GM12878 (cell line): ENCODE measurements around the gene RGP1. TPM values are rescaled to one million over a fixed set of nuclear protein-coding genes. Genes with fewer than 3 reads are reported as not detected.

Source experiments
- ATAC-seq: fragments of 200-7000 bp; cut with Tn5 transposase; 3 replicates; pipeline ENCODE4 v1.9.1; 2020; ENCODE audit warnings: mild to moderate bottlenecking, moderate library complexity
- BruUV-seq: library from RNA; stranded (reverse); fragments of 400-500 nt; replicated peaks from 2 replicates; lab custom pipeline; 2021; lab: Mats Ljungman, UMichigan
- CTCF ChIA-PET: fragments of 300-600 bp; sonication (Branson Sonifier 250); formaldehyde crosslinking; extraction: SDS; loops from one replicate; lab custom pipeline; 2021; ENCODE audit warnings: inconsistent platforms; lab: Yijun Ruan, JAX
- POLR2A ChIA-PET: fragments of 350-600 bp; formaldehyde crosslinking; extraction: SDS; loops from one replicate; lab custom pipeline; 2021; ENCODE audit warnings: inconsistent platforms; lab: Charles Lee
- RAD21 ChIA-PET: fragments of 300-600 bp; sonication (Branson Sonifier 250); formaldehyde crosslinking; loops from one replicate; lab custom pipeline; 2023; ENCODE audit warnings: antibody characterized with exemption; ENCODE audit not compliant: unreplicated experiment; lab: Charles Lee
- SMC1A ChIA-PET: fragments of 300-600 bp; sonication (Branson Sonifier 250); formaldehyde crosslinking; loops from one replicate; lab custom pipeline; 2023; ENCODE audit not compliant: unreplicated experiment, uncharacterized antibody; lab: Charles Lee
- DNase-seq: peaks from one replicate; pipeline ENCODE4 v3.0.0-alpha.2; 2011; ENCODE audit warnings: low read depth, low spot score
- FAIRE-seq: peaks from 3 replicates; lab custom pipeline; 2011; peaks lifted over from hg19 to GRCh38; lab: Jason Lieb, UNC
- H2AFZ ChIP-seq: 2 replicates; pipeline ENCODE4 v1.6.0; 2011; ENCODE audit warnings: low read depth, low read length, control low read depth; ENCODE audit not compliant: control insufficient read depth
- H3K27ac ChIP-seq: 2 replicates; pipeline ENCODE4 v1.5.1; 2011; ENCODE audit warnings: control low read depth; ENCODE audit not compliant: control insufficient read depth, insufficient read depth
- H3K27me3 ChIP-seq, 2 experiments: replicated peaks in 1 of 2; 2 replicates each; pipeline versions ENCODE4 v1.6.0 to v1.6.1; 2011; ENCODE audit warnings: low read length in 1 of 2; ENCODE audit not compliant: control insufficient read depth in 2 of 2, insufficient read depth in 2 of 2
- H3K36me3 ChIP-seq, 2 experiments: 2 replicates each; pipeline ENCODE4 v1.5.1; 2011; ENCODE audit warnings: low read length in 1 of 2; ENCODE audit not compliant: control insufficient read depth in 2 of 2, insufficient read depth in 2 of 2
- H3K4me1 ChIP-seq: 2 replicates; pipeline ENCODE4 v1.6.1; 2011; ENCODE audit warnings: mild to moderate bottlenecking, low read length, moderate library complexity, mixed read lengths; ENCODE audit not compliant: control insufficient read depth, insufficient read depth
- H3K4me2 ChIP-seq: 2 replicates; pipeline ENCODE4 v1.6.0; 2011; ENCODE audit warnings: control low read depth; ENCODE audit not compliant: control insufficient read depth, insufficient read depth
- H3K4me3 ChIP-seq: fragments of 200-600 bp; sonication (generic); 2 replicates; pipeline ENCODE4 v1.5.1; 2016
- H3K79me2 ChIP-seq: 2 replicates; pipeline ENCODE4 v1.6.0; 2011; ENCODE audit warnings: low read length; ENCODE audit not compliant: control insufficient read depth, insufficient read depth
- H3K9ac ChIP-seq: 2 replicates; pipeline ENCODE4 v1.8.0; 2011; ENCODE audit warnings: low read length, control low read depth, mixed read lengths; ENCODE audit not compliant: control insufficient read depth, insufficient read depth
- H3K9me3 ChIP-seq: replicated peaks from 3 replicates; pipeline ENCODE4 v1.5.1; 2011; ENCODE audit warnings: mild to moderate bottlenecking, low read length; ENCODE audit not compliant: control insufficient read depth, insufficient read depth
- H4K20me1 ChIP-seq: 2 replicates; pipeline ENCODE4 v1.6.0; 2011; ENCODE audit not compliant: control insufficient read depth, insufficient read depth
- BCL11A ChIP-seq: IDR thresholded peaks from 2 replicates; pipeline ENCODE4 v1.6.1; 2011; ENCODE audit warnings: low read depth, low read length
- CBX3 ChIP-seq: fragments of 200-600 bp; sonication (generic); IDR thresholded peaks from 2 replicates; pipeline ENCODE4 v1.6.1; 2016; ENCODE audit warnings: low read depth, borderline replicate concordance
- CEBPB ChIP-seq, 2 experiments: fragments of 150-350 bp in 1 of 2; IDR thresholded peaks; 2 replicates each; pipeline ENCODE4 v1.6.1; 2012 to 2014; ENCODE audit warnings: low read depth in 2 of 2, low read length in 2 of 2, borderline replicate concordance in 1 of 2, inconsistent platforms in 1 of 2
- CEBPZ ChIP-seq: fragments of 150-350 bp; IDR thresholded peaks from 2 replicates; pipeline ENCODE4 v1.6.1; 2016; ENCODE audit warnings: low read depth, low read length
- DPF2 ChIP-seq: fragments of 450-650 bp; IDR thresholded peaks from 2 replicates; pipeline ENCODE4 v1.6.1; 2017; ENCODE audit warnings: mild to moderate bottlenecking
- HDGF ChIP-seq: fragments of 450-650 bp; IDR thresholded peaks from 2 replicates; pipeline ENCODE4 v1.6.1; 2016; ENCODE audit warnings: antibody characterized with exemption
- IRF3 ChIP-seq: fragments of 450-650 bp; IDR thresholded peaks from 2 replicates; pipeline ENCODE4 v1.6.1; 2014; ENCODE audit warnings: mild to moderate bottlenecking
- POU2F2 ChIP-seq: IDR thresholded peaks from 3 replicates; pipeline ENCODE4 v1.6.1; 2011; ENCODE audit warnings: low read depth, mild to moderate bottlenecking, low read length, borderline replicate concordance
- RCOR1 ChIP-seq: conservative IDR thresholded peaks from 2 replicates; pipeline ENCODE4 v1.6.1; 2012; ENCODE audit warnings: low read depth, low read length, improper control_type of control experiment
- REST ChIP-seq: IDR thresholded peaks from 2 replicates; pipeline ENCODE4 v1.6.1; 2012; ENCODE audit warnings: mild to moderate bottlenecking, low read depth, low read length
- USF1 ChIP-seq: IDR thresholded peaks from 2 replicates; pipeline ENCODE4 v1.6.1; 2011; ENCODE audit warnings: borderline replicate concordance, low read depth, mild to moderate bottlenecking, moderate library complexity, mixed read lengths, low read length; ENCODE audit not compliant: insufficient read depth; ENCODE audit errors: extremely low read length
- WGBS: methylation state at CpG from one replicate; pipeline ENCODE4 v1.1.6; 2016; ENCODE audit warnings: low lambda C conversion rate; ENCODE audit not compliant: insufficient replicate concordance, insufficient coverage; ENCODE audit errors: missing lambda C conversion rate; 5-methylcytosine and 5-hydroxymethylcytosine counted together
- in situ Hi-C: fragments of 300-500 bp; cut with MboI; formaldehyde crosslinking; loops from 9 replicates; pipeline ENCODE4 v1.14.3; 2018; ENCODE audit warnings: mixed read lengths
- intact Hi-C: fragments of 100-400 bp; cut with micrococcal nuclease; formaldehyde crosslinking; loops from one replicate; pipeline ENCODE4 v1.14.2; 2022; ENCODE audit not compliant: unreplicated experiment
- polyA plus RNA-seq, 11 experiments: library from polyadenylated mRNA; depleted of rRNA in 4 of 11; unstranded in 6 of 11; stranded (reverse) in 5 of 11; fragments of >200 nt; fragmentation: Nextera tagmentation in 4 of 11; fragmentation: Illumina TruSeq in 1 of 11; extraction: Ambion mirVana in 4 of 11; extraction: Trizol in 1 of 11; gene quantifications; 1 replicate in 1 of 11; 2 replicates in 10 of 11; pipeline versions ENCODE4 v1.2.1 to v1.2.3, GENCODE V29; 2011 to 2016; ENCODE audit warnings: inconsistent platforms in 2 of 11, missing spikeins in 2 of 11, low read depth in 1 of 11
- total RNA-seq, 4 experiments: library from RNA; depleted of rRNA in 3 of 4; stranded (reverse); fragments of >200 nt in 3 of 4; fragmentation: Illumina TruSeq in 1 of 4; extraction: Trizol in 1 of 4; gene quantifications; 2 replicates each; pipeline versions ENCODE4 v1.2.1 to v1.2.3, GENCODE V29; 2013 to 2021
- TF ChIP-seq, protein P1 (sequence below): fragments of 450-650 bp; IDR thresholded peaks from 2 replicates; pipeline ENCODE4 v1.6.1; 2018; ENCODE audit warnings: borderline replicate concordance, mild to moderate bottlenecking; ENCODE audit not compliant: partially characterized antibody

RGP1 gene
- total and polyA plus RNA-seq, 10 of the 15 experiments (the other 5 are each of a cell fraction or from before 2014, with no cell fraction given): 0.44 to 14.9 (median 7.4) TPM

DNA sequence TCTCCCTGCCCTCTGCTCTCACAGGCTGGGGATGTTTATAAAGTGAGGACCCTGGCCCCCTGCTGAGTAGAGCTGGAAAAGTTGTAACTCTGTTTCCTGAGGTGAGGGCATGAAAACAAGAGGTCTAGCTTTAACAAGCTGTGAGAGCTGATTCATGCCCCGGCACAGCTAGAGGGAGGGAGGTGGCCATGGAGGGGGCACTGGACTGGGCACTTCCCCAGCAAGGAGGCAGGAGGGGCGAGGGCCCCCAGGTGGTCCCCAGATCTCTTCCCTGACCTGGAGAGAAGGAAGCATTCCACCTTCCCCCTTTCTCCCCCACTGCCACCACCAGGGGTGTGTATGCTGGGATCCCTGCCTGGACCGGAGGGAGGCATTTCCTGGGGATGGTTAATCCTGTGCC, 5.2 kb downstream of the RGP1 start, which contains the start of gene MSMP:
Gene MSMP (minus strand): TSS at position 13 of the 400 bp plus-strand sequence. CDS start 147 bp downstream, outside the sequence.
- no peak within 1 kb of the TSS for H3K27ac ChIP-seq
- no peaks in the 10 kb centered on the region for H4K20me1 ChIP-seq
- 67% methylated on average over 3 of the region's 3 CpGs for WGBS
- H3K27me3 ChIP-seq: no peaks in the 10 kb centered on the region
- H3K4me1 ChIP-seq: peaks cover 18% of the 10 kb centered on the region
- BruUV-seq: no TSS peak
- no peak within 1 kb of the TSS for H3K4me2 ChIP-seq
- ChIA-PET POLR2A (interaction anchor here (1.8 kb wide), 1 partner anchor 22 kb away, joined by 6 read pairs; the partner anchor contains the start of genes CREB3 and TLN1), SMC1A (interaction anchor here (0.8 to 3.4 kb wide), 2 partner anchors 8 to 26 kb away, joined by 3 to 12 read pairs; no protein-coding TSS in a partner anchor), CTCF (interaction anchor here (0.6 to 1.8 kb wide), 4 partner anchors 19 to 760 kb away, joined by 3 to 12 read pairs (median 6); no protein-coding TSS in a partner anchor), RAD21 (interaction anchor here (1.3 kb wide), 1 partner anchor 18 kb away, joined by 3 read pairs; no protein-coding TSS in a partner anchor)
- no peak for ATAC-seq
- peaks cover 33% of the 10 kb centered on the region for H3K79me2 ChIP-seq
- FAIRE-seq: no peak
- H2AFZ ChIP-seq: no peak within 1 kb of the TSS
- no peak within 1 kb of the TSS for H3K4me3 ChIP-seq
- no peak for DNase-seq
- H3K9ac ChIP-seq: no peak within 1 kb of the TSS
- intact Hi-C loops (no loop called here), in situ Hi-C loops (no loop called here)
- H3K36me3 ChIP-seq: peaks cover 5 to 18% of the 10 kb centered on the region in 2 experiments
- H3K9me3 ChIP-seq: no peaks in the 10 kb centered on the region
- TF ChIP-seq USF1 (no peak), REST (no peak), CEBPB (IDR thresholded peaks at IDR 0.05; ENCODE audit: borderline replicate concordance in 1 of 2, low read depth in 2 of 2, low read length in 2 of 2) (no peak), RCOR1 (no peak), CEBPZ (no peak), CBX3 (no peak), BCL11A (no peak), HDGF (no peak), POU2F2 (no peak), IRF3 (no peak), DPF2 (no peak)
- TF ChIP-seq, protein P1, sequence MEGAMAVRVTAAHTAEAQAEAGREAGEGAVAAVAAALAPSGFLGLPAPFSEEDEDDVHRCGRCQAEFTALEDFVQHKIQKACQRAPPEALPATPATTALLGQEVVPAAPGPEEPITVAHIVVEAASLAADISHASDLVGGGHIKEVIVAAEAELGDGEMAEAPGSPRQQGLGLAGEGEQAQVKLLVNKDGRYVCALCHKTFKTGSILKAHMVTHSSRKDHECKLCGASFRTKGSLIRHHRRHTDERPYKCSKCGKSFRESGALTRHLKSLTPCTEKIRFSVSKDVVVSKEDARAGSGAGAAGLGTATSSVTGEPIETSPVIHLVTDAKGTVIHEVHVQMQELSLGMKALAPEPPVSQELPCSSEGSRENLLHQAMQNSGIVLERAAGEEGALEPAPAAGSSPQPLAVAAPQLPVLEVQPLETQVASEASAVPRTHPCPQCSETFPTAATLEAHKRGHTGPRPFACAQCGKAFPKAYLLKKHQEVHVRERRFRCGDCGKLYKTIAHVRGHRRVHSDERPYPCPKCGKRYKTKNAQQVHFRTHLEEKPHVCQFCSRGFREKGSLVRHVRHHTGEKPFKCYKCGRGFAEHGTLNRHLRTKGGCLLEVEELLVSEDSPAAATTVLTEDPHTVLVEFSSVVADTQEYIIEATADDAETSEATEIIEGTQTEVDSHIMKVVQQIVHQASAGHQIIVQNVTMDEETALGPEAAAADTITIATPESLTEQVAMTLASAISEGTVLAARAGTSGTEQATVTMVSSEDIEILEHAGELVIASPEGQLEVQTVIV: no peak
